Measurements from ENCODE around the gene LMOD2.

LMOD2 gene

DNA sequence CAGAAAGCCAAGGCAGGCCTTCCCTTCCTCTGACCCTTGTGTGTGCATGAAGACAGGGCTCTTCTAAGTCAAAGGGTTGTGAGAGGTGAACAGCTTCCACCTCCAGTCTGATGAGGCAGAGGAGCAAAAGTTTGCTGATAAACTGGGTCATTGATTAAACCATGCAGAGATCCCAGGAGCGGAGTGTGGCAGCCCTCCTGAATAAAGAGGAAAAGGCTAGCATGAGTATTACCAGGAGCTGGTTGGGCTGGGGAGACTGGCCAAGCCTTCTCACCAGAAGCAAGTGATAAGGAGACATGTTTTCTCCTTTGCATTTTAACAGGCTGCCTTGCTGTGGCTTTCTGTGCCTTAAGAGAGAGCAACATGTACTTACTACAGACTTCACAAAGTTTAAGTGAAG is 10.2 kb downstream of the LMOD2 start:
- no peak for DNase-seq (ENCODE audit: low read depth)
- TF ChIP-seq, protein P1, sequence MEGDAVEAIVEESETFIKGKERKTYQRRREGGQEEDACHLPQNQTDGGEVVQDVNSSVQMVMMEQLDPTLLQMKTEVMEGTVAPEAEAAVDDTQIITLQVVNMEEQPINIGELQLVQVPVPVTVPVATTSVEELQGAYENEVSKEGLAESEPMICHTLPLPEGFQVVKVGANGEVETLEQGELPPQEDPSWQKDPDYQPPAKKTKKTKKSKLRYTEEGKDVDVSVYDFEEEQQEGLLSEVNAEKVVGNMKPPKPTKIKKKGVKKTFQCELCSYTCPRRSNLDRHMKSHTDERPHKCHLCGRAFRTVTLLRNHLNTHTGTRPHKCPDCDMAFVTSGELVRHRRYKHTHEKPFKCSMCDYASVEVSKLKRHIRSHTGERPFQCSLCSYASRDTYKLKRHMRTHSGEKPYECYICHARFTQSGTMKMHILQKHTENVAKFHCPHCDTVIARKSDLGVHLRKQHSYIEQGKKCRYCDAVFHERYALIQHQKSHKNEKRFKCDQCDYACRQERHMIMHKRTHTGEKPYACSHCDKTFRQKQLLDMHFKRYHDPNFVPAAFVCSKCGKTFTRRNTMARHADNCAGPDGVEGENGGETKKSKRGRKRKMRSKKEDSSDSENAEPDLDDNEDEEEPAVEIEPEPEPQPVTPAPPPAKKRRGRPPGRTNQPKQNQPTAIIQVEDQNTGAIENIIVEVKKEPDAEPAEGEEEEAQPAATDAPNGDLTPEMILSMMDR (IDR thresholded peaks at IDR 0.05; ENCODE audit: control insufficient read depth, extremely low read depth, insufficient read depth) = no peak
- H3K4me3 ChIP-seq (ENCODE audit: low read depth, low read length) = no peak overlapping the region

DNA sequence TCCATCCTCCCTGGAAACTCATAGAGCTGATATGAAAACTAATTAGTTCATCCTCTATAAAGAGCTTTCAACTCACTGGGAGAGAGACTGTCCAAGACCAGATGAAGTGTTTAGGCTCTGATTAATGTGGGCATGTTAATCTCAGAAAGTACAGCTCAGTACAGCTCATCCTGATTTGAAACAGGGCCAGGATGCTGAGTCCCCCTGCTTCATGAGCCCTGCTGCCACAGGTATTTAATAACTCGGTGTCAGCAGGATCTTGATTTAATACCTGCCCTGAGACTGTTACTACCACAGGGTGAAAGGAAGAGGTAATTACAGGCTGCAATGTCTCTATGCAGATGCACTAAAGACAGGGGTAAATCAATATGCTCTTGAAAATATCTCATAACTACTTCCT is 10.8 kb downstream of the LMOD2 start:
- DNase-seq (ENCODE audit: low read depth) = no peak
- TF ChIP-seq, protein P1 (IDR thresholded peaks at IDR 0.05; ENCODE audit: control insufficient read depth, extremely low read depth, insufficient read depth) = no peak
- no peak overlapping the region for H3K4me3 ChIP-seq (ENCODE audit: low read depth, low read length)

DNA sequence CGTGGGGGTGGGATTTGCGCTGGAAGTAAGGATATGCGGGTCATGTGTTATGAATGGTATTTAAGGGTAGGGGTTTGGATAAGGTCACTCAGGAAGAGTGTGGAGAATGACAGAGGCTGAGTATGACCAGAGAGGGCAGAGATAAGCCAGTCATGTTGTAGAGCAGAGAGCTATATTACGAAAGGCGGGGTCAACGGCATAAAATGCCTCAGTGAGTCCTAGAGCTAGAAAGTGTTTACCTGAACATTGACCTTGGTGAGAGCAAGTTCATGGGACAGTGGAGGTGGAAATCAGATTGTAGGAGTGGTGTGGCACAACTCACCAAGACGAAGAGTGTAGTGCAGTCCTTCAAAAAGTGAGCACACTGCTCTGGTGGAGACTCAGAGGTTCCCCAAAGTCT is 13.8 kb downstream of the LMOD2 start:
- TF ChIP-seq, protein P1 (IDR thresholded peaks at IDR 0.05; ENCODE audit: control insufficient read depth, extremely low read depth, insufficient read depth) = no peak
- H3K4me3 ChIP-seq (ENCODE audit: low read depth, low read length) = no peak overlapping the region
- no peak for DNase-seq (ENCODE audit: low read depth)

DNA sequence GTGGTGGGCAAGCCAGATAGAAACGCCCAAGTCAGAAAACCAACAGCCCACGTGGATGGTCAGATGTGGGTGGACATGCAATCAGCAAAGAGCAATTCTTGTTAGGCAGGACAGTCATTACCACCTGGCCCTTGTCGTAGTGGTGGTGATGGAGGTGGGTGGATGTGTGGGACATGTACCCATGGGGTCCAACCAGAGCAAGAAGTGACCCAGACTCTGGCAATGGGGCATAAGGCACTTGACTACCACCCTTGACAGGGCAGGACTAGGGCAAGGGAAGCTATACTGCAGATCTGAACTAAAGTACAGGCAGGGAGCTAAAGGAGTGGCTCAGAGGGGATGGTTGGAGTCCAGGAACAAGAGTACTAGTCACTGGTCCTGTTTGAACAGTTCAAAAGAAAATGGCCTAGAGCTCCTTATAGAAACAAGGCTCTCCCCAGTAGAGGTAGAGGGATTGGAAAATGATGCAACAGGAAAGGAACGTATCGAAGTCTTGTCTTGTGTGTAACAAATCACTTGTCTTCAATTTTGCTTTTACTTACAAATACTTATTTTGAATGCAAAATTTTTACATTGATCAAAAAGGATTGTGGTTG is 17.6 kb downstream of the LMOD2 start:
- no peak overlapping the region for H3K4me3 ChIP-seq (ENCODE audit: low read depth, low read length)
- no peak for DNase-seq (ENCODE audit: low read depth)
- TF ChIP-seq, protein P1 (IDR thresholded peaks at IDR 0.05; ENCODE audit: control insufficient read depth, extremely low read depth, insufficient read depth) = no peak

DNA sequence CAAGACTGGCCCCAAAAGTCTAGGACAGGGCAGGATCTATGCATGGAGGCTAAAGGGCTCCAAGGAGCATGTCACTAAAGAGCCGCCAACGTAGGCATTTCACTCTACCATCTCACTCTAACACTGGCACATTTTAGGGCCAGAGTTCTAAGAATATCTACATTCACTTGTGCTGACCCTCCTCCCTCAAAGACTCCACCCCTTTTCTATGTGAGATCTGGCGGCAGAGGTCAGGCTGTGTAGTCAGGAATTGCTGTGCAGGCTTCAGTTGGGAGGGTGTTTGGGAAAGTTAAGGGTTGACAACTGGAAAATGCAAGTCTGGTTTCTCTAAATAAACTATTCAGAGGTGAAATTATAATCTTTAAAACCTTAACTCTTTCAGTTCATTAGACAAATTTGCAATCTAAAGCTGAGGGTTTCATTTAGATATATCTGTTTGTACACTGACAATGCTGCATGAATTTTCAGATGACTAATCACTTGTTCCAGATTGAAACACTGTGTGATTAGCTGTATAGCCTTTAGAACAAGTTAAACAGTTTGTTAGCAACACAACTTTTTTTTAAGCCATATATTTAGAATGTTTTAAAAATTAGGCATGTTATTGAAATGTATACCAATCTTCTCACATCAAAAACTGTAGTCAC is 18.2 kb downstream of the LMOD2 start:
- DNase-seq (ENCODE audit: low read depth) = no peak
- TF ChIP-seq, protein P1 (IDR thresholded peaks at IDR 0.05; ENCODE audit: control insufficient read depth, extremely low read depth, insufficient read depth) = no peak
- no peak overlapping the region for H3K4me3 ChIP-seq (ENCODE audit: low read depth, low read length)

DNA sequence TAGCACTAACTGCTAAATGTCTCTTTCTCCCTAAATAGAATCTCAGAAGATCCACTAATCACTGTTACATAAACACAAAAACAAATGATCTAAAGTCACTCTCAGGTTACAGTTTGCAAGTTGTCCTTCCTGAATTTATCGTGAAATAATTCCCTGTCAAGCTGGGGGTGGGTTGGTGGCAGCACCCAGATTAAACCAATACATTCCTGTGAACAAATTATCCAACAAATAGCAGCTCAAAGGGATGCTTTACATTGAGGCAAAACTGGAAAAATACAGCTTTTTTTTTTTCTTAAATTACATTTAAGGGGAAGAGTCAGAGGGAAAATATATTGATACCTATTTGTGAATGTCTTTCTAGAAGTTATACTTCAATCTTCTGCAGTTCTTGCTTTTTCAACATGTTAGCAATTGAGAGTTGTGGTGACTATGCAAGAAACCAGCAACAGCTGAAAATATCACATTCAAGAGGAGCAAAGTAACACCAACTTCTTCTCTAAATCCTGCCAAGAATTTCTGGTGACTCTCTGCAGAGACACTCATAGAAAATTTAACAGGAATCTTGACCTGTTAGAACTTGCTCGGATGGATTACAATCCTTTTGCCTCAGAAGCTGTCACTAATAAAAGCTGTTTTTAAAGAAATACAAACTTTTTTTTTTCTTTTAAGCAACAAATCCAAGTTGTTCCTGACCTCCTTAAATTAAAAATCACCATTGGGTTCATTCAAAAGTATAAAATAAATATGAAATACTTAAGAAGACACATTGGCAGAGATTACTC is 18.9 kb downstream of the LMOD2 start:
- no peak for DNase-seq (ENCODE audit: low read depth)
- no peak overlapping the region for H3K4me3 ChIP-seq (ENCODE audit: low read depth, low read length)
- TF ChIP-seq, protein P1 (IDR thresholded peaks at IDR 0.05; ENCODE audit: control insufficient read depth, extremely low read depth, insufficient read depth) = no peak
